Vagina (tissue), 2 donors: ENCODE measurements around the gene WDFY1. TPM values are rescaled to one million over a fixed set of nuclear protein-coding genes. Genes with fewer than 3 reads are reported as not detected.

Experiments
- DNase-seq, 2 donors: peaks; one replicate each; pipeline ENCODE4 v3.0.0-alpha.2; 2017; ENCODE audit errors: extremely low spot score in 2 of 2
- H3K27ac ChIP-seq: fragments of 200-600 bp; sonication (generic); one replicate; pipeline ENCODE4 v1.5.1; 2019
- H3K27me3 ChIP-seq: fragments of 200-600 bp; sonication (generic); one replicate; pipeline ENCODE4 v1.5.1; 2019
- H3K36me3 ChIP-seq, 2 donors: fragments of 200-600 bp; sonication (generic); one replicate each; pipeline ENCODE4 v1.5.1; 2017 to 2019
- H3K4me1 ChIP-seq: fragments of 200-600 bp; sonication (generic); one replicate; pipeline ENCODE4 v1.5.1; 2019
- H3K4me3 ChIP-seq, 2 donors: fragments of 200-600 bp; sonication (generic); 1 replicate in 1 of 2; 2 replicates in 1 of 2; pipeline ENCODE4 v1.5.1; 2016 to 2019
- H3K9me3 ChIP-seq: fragments of 200-600 bp; sonication (generic); one replicate; pipeline ENCODE4 v1.5.1; 2019
- CTCF ChIP-seq, 3 experiments: fragments of 450-650 bp in 2 of 3; fragments of 200-600 bp in 1 of 3; sonication (generic) in 1 of 3; IDR thresholded peaks; one replicate each; pipeline ENCODE4 v1.5.1; 2017 to 2019; ENCODE audit warnings: antibody characterized with exemption in 3 of 3, mild to moderate bottlenecking in 2 of 3, moderate library complexity in 2 of 3
- POLR2A ChIP-seq, 2 donors: fragments of 450-650 bp; IDR thresholded peaks; one replicate each; pipeline ENCODE4 v1.6.1; 2017; ENCODE audit warnings: antibody characterized with exemption in 2 of 2, mild to moderate bottlenecking in 2 of 2, moderate library complexity in 2 of 2
- POLR2AphosphoS5 ChIP-seq, 2 donors: sonication (generic); formaldehyde crosslinking; IDR thresholded peaks; one replicate each; pipeline ENCODE4 v1.9.0; 2017; ENCODE audit warnings: antibody characterized with exemption in 2 of 2, mild to moderate bottlenecking in 2 of 2, low read depth in 1 of 2; ENCODE audit not compliant: insufficient read depth in 1 of 2
- intact Hi-C: fragments of 100-400 bp; cut with DNase I; formaldehyde crosslinking; loops from one replicate; pipeline ENCODE4 v1.15.1; 2023
- total RNA-seq: library from RNA; depleted of rRNA; stranded (reverse); fragments of >200 nt; gene quantifications from one replicate; pipeline ENCODE4 v1.2.3, GENCODE V29; 2016

WDFY1 gene
- total RNA-seq, 1 donor from 2014 or later: 44.2 TPM

GRCh38 chr2:223918671-223919134 is 26.4 kb downstream of the WDFY1 start:
- intact Hi-C loops: no loop called here

GRCh38 chr2:223916181-223916920 is 28.8 kb downstream of the WDFY1 start:
- DNase-seq: no peak
- intact Hi-C loops: no loop called here
- Histone ChIP-seq H3K4me3 (no peak overlapping the region), H3K27ac (no peak overlapping the region), H3K4me1 (no peaks in the 10 kb centered on the region), H3K27me3 (no peaks in the 10 kb centered on the region), H3K9me3 (no peaks in the 10 kb centered on the region), H3K36me3 (peaks cover 0 to 21% of the 10 kb centered on the region in 2 donors)
- TF ChIP-seq POLR2AphosphoS5 (IDR thresholded peaks at IDR 0.05; ENCODE audit: insufficient read depth in 1 of 2, low read depth in 1 of 2) (no peak), CTCF (IDR thresholded peaks at IDR 0.05) (no peak), POLR2A (IDR thresholded peaks at IDR 0.05) (no peak)

More at GRCh38 chr2:223918671-223919134, 26.4 kb downstream of the WDFY1 start:
- DNase-seq: no peak
- no peak overlapping the region for H3K4me3 ChIP-seq
- H3K4me1 ChIP-seq: no peaks in the 10 kb centered on the region
- H3K36me3 ChIP-seq: peaks cover 0 to 11% of the 10 kb centered on the region in 2 donors
- H3K27ac ChIP-seq: no peak overlapping the region
- TF ChIP-seq POLR2A (IDR thresholded peaks at IDR 0.05) (no peak), CTCF (IDR thresholded peaks at IDR 0.05) (no peak), POLR2AphosphoS5 (IDR thresholded peaks at IDR 0.05; ENCODE audit: insufficient read depth in 1 of 2, low read depth in 1 of 2) (no peak)
- H3K9me3 ChIP-seq: no peaks in the 10 kb centered on the region
- H3K27me3 ChIP-seq: no peaks in the 10 kb centered on the region

- Histone ChIP-seq H3K27ac (no peak overlapping the region), H3K4me1 (no peaks in the 10 kb centered on the region), H3K9me3 (no peaks in the 10 kb centered on the region), H3K27me3 (no peaks in the 10 kb centered on the region), H3K4me3 (no peak overlapping the region), H3K36me3 (peaks cover 0 to 21% of the 10 kb centered on the region in 2 donors)
- TF ChIP-seq CTCF (IDR thresholded peaks at IDR 0.05) (no peak), POLR2AphosphoS5 (IDR thresholded peaks at IDR 0.05; ENCODE audit: insufficient read depth in 1 of 2, low read depth in 1 of 2) (no peak), POLR2A (IDR thresholded peaks at IDR 0.05) (no peak)
- intact Hi-C loops: no loop called here
- DNase-seq: no peak
These were observed 30.1 kb downstream of the WDFY1 start for GRCh38 chr2:223915071-223915470.

- DNase-seq: no peak
- intact Hi-C loops: no loop called here
- Histone ChIP-seq H3K27ac (no peak overlapping the region), H3K36me3 (peaks cover 0 to 21% of the 10 kb centered on the region in 2 donors), H3K9me3 (no peaks in the 10 kb centered on the region), H3K27me3 (no peaks in the 10 kb centered on the region), H3K4me3 (no peak overlapping the region), H3K4me1 (no peaks in the 10 kb centered on the region)
- TF ChIP-seq CTCF (IDR thresholded peaks at IDR 0.05) (no peak), POLR2A (IDR thresholded peaks at IDR 0.05) (no peak), POLR2AphosphoS5 (IDR thresholded peaks at IDR 0.05; ENCODE audit: insufficient read depth in 1 of 2, low read depth in 1 of 2) (no peak)
These were observed 30.8 kb downstream of the WDFY1 start for GRCh38 chr2:223914324-223914723.
